Renal cortex interstitium (tissue), 11 donors: Measurements from ENCODE around the gene CNNM3. TPM values are rescaled to one million over a fixed set of nuclear protein-coding genes. Genes with fewer than 3 reads are reported as not detected.
A peak's percentile ranks its signal among the peaks of the same experiment; 100 is the strongest.

Experiments used
- DNase-seq, 11 donors: peaks; one replicate each; pipeline ENCODE4 v3.0.0-alpha.2; 2013; ENCODE audit warnings: low read depth in 9 of 11, low spot score in 4 of 11; ENCODE audit errors: extremely low read depth in 1 of 11
- polyA plus RNA-seq, 3 donors: library from polyadenylated mRNA; unstranded; fragments of 120-200 nt; gene quantifications; one replicate each; pipeline ENCODE4 v1.2.1, GENCODE V29; 2013; ENCODE audit not compliant: insufficient read length in 3 of 3

Gene CNNM3
- polyA plus RNA-seq, 3 donors = 29.5 to 39.5 (median 37.7) TPM

GRCh38 chr2:96830044-96830562 lies 14.0 kb downstream of the CNNM3 start:
- no peak for DNase-seq

GRCh38 chr2:96831679-96832078 lies 15.6 kb downstream of the CNNM3 start:
- DNase-seq = no peak

- DNase-seq = no peak
Observed at GRCh38 chr2:96832408-96832753, 16.3 kb downstream of the CNNM3 start.

GRCh38 chr2:96832754-96833507 lies 16.9 kb downstream of the CNNM3 start:
- peak in 7 of 11 donors; percentile 46 to 81 (median 68) for DNase-seq

GRCh38 chr2:96835830-96836229 lies 19.8 kb downstream of the CNNM3 start:
- DNase-seq = no peak

- DNase-seq = no peak
Observed at GRCh38 chr2:96837575-96837974, 21.5 kb downstream of the CNNM3 start.

GRCh38 chr2:96838345-96839292 lies 22.6 kb downstream of the CNNM3 start:
- DNase-seq = no peak

- peak in 1 of 11 donors; percentile 68 for DNase-seq
Observed at GRCh38 chr2:96839293-96839874, 23.3 kb downstream of the CNNM3 start.

- DNase-seq = no peak
Observed at GRCh38 chr2:96839875-96840850, 24.1 kb downstream of the CNNM3 start.

GRCh38 chr2:96841701-96842495 lies 25.8 kb downstream of the CNNM3 start:
- no peak for DNase-seq

- no peak for DNase-seq
Observed at GRCh38 chr2:96842600-96842999, 26.5 kb downstream of the CNNM3 start.

- no peak for DNase-seq
Observed at GRCh38 chr2:96843538-96844268, 27.6 kb downstream of the CNNM3 start, which contains the start of gene ANKRD23. Gene ANKRD23, minus strand, starts transcription at chr2:96844021. Its CDS starts 29 bp downstream, at chr2:96843992.

GRCh38 chr2:96844405-96844808 lies 28.3 kb downstream of the CNNM3 start:
- no peak for DNase-seq

- DNase-seq = no peak
Observed at GRCh38 chr2:96846825-96847224, 30.8 kb downstream of the CNNM3 start.

GRCh38 chr2:96847586-96847985 lies 31.5 kb downstream of the CNNM3 start:
- no peak for DNase-seq

GRCh38 chr2:96848264-96848663 lies 32.2 kb downstream of the CNNM3 start:
- no peak for DNase-seq

GRCh38 chr2:96852667-96853066 lies 36.6 kb downstream of the CNNM3 start:
- DNase-seq = no peak
